Measurements from ENCODE around the gene FOXK1.

GRCh38 chr7:4655896-4656295 lies 26.2 kb upstream of the FOXK1 start:
- no peak for TF ChIP-seq CTCF (IDR thresholded peaks at IDR 0.05; ENCODE audit: low read depth, low read length)
- TF ChIP-seq EZH2phosphoT487 (IDR thresholded peaks at IDR 0.05; ENCODE audit: low read depth), result no peak
